Mesendoderm (in vitro differentiated cells): ENCODE results near the gene ARID3A.

Experiments
- DNase-seq: peaks from one replicate; pipeline ENCODE4 v3.0.0; 2013
- H2AK5ac ChIP-seq: 2 replicates; pipeline ENCODE4 v1.6.1; 2013; ENCODE audit warnings: low read length, inconsistent platforms
- H2BK120ac ChIP-seq: 2 replicates; pipeline ENCODE4 v1.6.1; 2013; ENCODE audit warnings: low read depth, mild to moderate bottlenecking, low read length, moderate library complexity, mixed read lengths
- H2BK15ac ChIP-seq: replicated peaks from 2 replicates; pipeline ENCODE4 v1.6.1; 2013; ENCODE audit warnings: low read depth, mild to moderate bottlenecking, moderate library complexity
- H2BK5ac ChIP-seq: 2 replicates; pipeline ENCODE4 v1.6.1; 2013; ENCODE audit warnings: low read length, inconsistent platforms
- H3K18ac ChIP-seq: 2 replicates; pipeline ENCODE4 v1.6.1; 2013; ENCODE audit warnings: mild to moderate bottlenecking, low read length, mixed read lengths
- H3K23ac ChIP-seq: one replicate; pipeline ENCODE4 v1.6.1; 2013; ENCODE audit warnings: low read length
- H3K27ac ChIP-seq: 2 replicates; pipeline ENCODE4 v1.5.1; 2013; ENCODE audit warnings: low read depth, mild to moderate bottlenecking, inconsistent platforms, low read length, moderate library complexity
- H3K27me3 ChIP-seq: 2 replicates; pipeline ENCODE4 v1.6.1; 2013; ENCODE audit warnings: low read length, control low read depth, mild to moderate bottlenecking, inconsistent platforms; ENCODE audit not compliant: insufficient read depth, poor library complexity
- H3K36me3 ChIP-seq: 2 replicates; pipeline ENCODE4 v1.6.1; 2013; ENCODE audit warnings: low read length, inconsistent platforms; ENCODE audit not compliant: control insufficient read depth, insufficient read depth
- H3K4ac ChIP-seq: one replicate; pipeline ENCODE4 v1.6.1; 2013; ENCODE audit warnings: low read depth, mild to moderate bottlenecking, low read length, moderate library complexity
- H3K4me1 ChIP-seq: 2 replicates; pipeline ENCODE4 v1.6.1; 2013; ENCODE audit warnings: low read depth, low read length, inconsistent platforms; ENCODE audit not compliant: control insufficient read depth
- H3K4me2 ChIP-seq: 2 replicates; pipeline ENCODE4 v1.6.1; 2013; ENCODE audit warnings: low read length
- H3K4me3 ChIP-seq: 2 replicates; pipeline ENCODE4 v1.5.1; 2013; ENCODE audit warnings: mild to moderate bottlenecking, low read length
- H3K56ac ChIP-seq: one replicate; pipeline ENCODE4 v1.6.1; 2013; ENCODE audit warnings: low read length
- H3K79me1 ChIP-seq: 2 replicates; pipeline ENCODE4 v1.6.1; 2013; ENCODE audit warnings: low read length, inconsistent platforms
- H3K79me2 ChIP-seq: 2 replicates; pipeline ENCODE4 v1.6.1; 2013; ENCODE audit warnings: mild to moderate bottlenecking, low read length; ENCODE audit not compliant: control insufficient read depth, insufficient read depth
- H3K9ac ChIP-seq: 2 replicates; pipeline ENCODE4 v1.6.1; 2013; ENCODE audit warnings: low read length, inconsistent platforms
- H4K5ac ChIP-seq: one replicate; pipeline ENCODE4 v1.6.1; 2013; ENCODE audit warnings: low read length
- H4K8ac ChIP-seq: one replicate; pipeline ENCODE4 v1.6.1; 2013; ENCODE audit warnings: low read depth, mild to moderate bottlenecking, control low read depth, low read length, moderate library complexity
- WGBS: extraction: QIAGEN DNeasy Blood & Tissue Kit; methylation state at CpG from one replicate; pipeline ENCODE4 v1.1.7; 2013; ENCODE audit warnings: low lambda C conversion rate, missing lambda C conversion rate; ENCODE audit not compliant: insufficient coverage; ENCODE audit errors: extremely low coverage; 5-methylcytosine and 5-hydroxymethylcytosine counted together

Gene ARID3A

DNA sequence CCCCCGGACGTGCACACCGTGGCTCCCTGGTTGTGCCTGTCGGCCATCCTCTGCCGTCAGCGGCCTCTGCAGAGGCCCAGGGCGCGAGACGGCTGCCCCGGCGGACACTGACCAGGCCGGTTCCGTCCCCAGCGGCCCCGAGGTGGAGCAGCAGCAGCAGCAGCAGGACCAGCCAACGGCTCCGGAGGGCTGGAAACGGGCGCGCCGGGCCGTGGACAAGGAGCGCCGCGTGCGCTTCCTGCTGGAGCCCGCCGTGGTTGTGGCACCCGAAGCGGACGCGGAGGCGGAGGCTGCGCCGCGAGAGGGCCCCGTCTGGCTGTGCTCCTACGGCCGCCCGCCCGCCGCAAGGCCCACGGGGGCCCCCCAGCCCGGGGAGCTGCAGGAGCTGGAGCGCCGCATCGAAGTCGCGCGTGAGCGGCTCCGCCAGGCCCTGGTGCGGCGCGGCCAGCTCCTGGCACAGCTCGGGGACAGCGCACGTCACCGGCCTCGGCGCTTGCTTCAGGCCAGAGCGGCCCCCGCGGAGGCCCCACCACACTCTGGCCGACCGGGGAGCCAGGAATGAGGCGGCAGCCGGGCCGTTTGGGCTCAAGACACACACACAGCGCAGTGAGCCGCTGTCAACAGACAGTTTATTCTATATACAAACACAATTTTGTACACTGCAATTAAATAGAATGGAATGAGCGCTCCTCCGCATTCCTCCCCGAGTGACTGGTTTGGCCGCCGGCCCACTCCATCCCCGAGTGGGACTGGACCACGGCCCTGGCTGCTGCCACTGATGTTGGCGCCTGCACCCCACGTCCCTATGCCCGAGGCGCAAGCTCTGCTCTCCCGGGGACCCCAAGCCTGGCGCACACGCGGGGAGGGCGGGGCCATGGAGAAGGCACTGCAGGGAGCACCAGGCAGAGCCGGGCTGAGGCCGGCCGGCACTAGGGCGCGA, 83.5 kb downstream of the ARID3A start:
- peaks cover 7% of the 10 kb centered on the region for H3K79me1 ChIP-seq
- no peak overlapping the region for H3K18ac ChIP-seq
- peaks cover 5% of the 10 kb centered on the region for H3K79me2 ChIP-seq
- no peak overlapping the region for H3K9ac ChIP-seq
- H3K27ac ChIP-seq: no peak overlapping the region
- H3K4me3 ChIP-seq: no peak overlapping the region
- WGBS: no CpG with 5 or more reads among the region's 92 CpGs
- H2BK5ac ChIP-seq: no peak overlapping the region
- H4K5ac ChIP-seq: no peak overlapping the region
- no peak overlapping the region for H2BK120ac ChIP-seq
- H3K27me3 ChIP-seq: no peaks in the 10 kb centered on the region
- H3K4me2 ChIP-seq: no peak overlapping the region
- no peak overlapping the region for H2AK5ac ChIP-seq
- no peak overlapping the region for H3K4ac ChIP-seq
- no peak for DNase-seq
- H3K4me1 ChIP-seq: no peaks in the 10 kb centered on the region
- no peak overlapping the region for H2BK15ac ChIP-seq
- H3K23ac ChIP-seq: no peak overlapping the region
- H3K36me3 ChIP-seq: peaks cover 2% of the 10 kb centered on the region
- no peak overlapping the region for H4K8ac ChIP-seq
- no peak overlapping the region for H3K56ac ChIP-seq

DNA sequence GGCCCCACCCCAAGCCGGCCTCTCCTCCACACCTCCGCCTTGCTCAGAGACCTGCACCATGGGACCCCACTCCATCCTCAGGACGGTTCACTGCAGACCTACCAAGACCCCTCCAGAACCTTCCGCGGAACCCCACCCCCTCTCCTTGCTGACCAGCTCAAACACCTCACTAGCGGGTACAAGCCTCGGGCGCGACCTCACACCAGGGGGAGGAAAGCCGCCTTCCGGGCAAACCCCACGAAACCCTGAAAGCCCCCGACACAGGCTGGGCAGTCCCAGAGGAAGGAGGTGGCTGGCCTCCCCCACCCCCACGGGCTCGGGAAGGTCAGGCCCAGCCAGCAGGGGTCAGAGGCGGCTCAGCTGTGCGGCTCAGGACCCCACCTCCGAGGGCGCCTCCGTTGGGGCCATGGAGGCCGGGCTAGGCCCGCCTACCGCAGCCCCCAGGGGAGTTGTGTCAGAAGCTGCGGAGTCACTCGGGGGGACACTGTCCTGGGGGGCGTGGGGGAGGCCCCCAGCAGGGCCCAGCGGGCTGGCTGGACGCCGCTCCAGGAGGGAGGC, 84.2 kb downstream of the ARID3A start:
- H2BK5ac ChIP-seq: no peak overlapping the region
- H3K9ac ChIP-seq: no peak overlapping the region
- no peak overlapping the region for H3K23ac ChIP-seq
- no peaks in the 10 kb centered on the region for H3K27me3 ChIP-seq
- H3K18ac ChIP-seq: no peak overlapping the region
- H3K56ac ChIP-seq: no peak overlapping the region
- no peak overlapping the region for H4K8ac ChIP-seq
- H3K79me2 ChIP-seq: peaks cover 12% of the 10 kb centered on the region
- DNase-seq: no peak
- no peak overlapping the region for H2BK120ac ChIP-seq
- no peaks in the 10 kb centered on the region for H3K4me1 ChIP-seq
- no peak overlapping the region for H4K5ac ChIP-seq
- no peak overlapping the region for H2AK5ac ChIP-seq
- no peak overlapping the region for H3K27ac ChIP-seq
- no peak overlapping the region for H3K4me2 ChIP-seq
- no peak overlapping the region for H2BK15ac ChIP-seq
- H3K79me1 ChIP-seq: peaks cover 10% of the 10 kb centered on the region
- no CpG with 5 or more reads among the region's 29 CpGs for WGBS
- no peak overlapping the region for H3K4me3 ChIP-seq
- peaks cover 2% of the 10 kb centered on the region for H3K36me3 ChIP-seq
- no peak overlapping the region for H3K4ac ChIP-seq

DNA sequence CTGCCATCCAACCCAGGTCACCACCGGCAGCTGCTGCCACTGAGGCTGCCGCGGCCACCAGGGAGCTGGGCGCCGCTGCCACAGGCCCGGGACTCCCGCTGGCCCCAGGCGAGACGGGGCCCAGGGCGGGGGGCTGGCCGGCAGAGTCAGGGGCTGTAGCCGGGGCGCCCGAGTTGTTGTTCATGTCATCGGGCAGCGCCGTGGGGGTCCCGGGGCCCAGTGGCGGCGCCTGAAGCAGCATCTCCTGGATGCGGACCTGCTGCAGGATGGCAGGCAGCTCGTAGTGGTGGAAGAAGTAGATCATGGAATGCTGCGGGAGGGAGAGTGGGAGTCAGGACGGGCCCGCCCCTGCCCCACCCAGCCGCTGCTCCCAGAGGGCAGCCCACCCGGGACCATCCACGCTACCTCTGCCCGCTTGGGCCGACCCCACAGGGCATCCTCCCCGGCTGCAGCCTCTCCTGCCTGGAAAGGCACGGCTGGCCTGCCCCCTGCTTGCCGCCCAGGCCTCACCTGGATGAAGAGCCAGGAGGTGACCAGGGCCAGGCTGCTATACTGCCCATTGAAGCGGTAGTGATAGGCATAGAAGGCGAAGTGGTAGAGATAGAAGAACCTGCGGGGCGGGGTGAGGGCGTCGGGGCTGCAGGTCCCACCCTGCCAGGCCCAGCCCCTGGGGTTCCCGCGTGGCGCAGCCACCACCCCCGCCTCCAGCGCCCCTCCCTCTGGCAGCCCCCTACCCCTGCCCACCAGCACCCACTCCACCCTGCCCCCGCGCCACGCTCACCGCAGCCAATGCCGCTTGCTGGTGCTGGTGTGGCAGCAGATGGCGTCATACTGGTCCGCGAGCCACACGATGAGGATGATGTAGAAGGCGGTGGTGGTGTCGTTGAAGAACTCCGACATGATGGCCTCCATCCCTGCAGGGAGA, 85.0 kb downstream of the ARID3A start:
- H3K18ac ChIP-seq: no peak overlapping the region
- H3K9ac ChIP-seq: no peak overlapping the region
- no peak overlapping the region for H4K8ac ChIP-seq
- no peak overlapping the region for H3K27ac ChIP-seq
- no peak overlapping the region for H2BK5ac ChIP-seq
- no peak overlapping the region for H2BK15ac ChIP-seq
- H3K4me2 ChIP-seq: no peak overlapping the region
- H3K36me3 ChIP-seq: peaks cover 2% of the 10 kb centered on the region
- H2BK120ac ChIP-seq: no peak overlapping the region
- no CpG with 5 or more reads among the region's 56 CpGs for WGBS
- DNase-seq: no peak
- no peak overlapping the region for H2AK5ac ChIP-seq
- H3K56ac ChIP-seq: no peak overlapping the region
- no peaks in the 10 kb centered on the region for H3K27me3 ChIP-seq
- no peak overlapping the region for H3K4me3 ChIP-seq
- H3K4me1 ChIP-seq: no peaks in the 10 kb centered on the region
- no peak overlapping the region for H3K4ac ChIP-seq
- H3K23ac ChIP-seq: no peak overlapping the region
- H3K79me1 ChIP-seq: peaks cover 17% of the 10 kb centered on the region
- no peak overlapping the region for H4K5ac ChIP-seq
- H3K79me2 ChIP-seq: peaks cover 20% of the 10 kb centered on the region

DNA sequence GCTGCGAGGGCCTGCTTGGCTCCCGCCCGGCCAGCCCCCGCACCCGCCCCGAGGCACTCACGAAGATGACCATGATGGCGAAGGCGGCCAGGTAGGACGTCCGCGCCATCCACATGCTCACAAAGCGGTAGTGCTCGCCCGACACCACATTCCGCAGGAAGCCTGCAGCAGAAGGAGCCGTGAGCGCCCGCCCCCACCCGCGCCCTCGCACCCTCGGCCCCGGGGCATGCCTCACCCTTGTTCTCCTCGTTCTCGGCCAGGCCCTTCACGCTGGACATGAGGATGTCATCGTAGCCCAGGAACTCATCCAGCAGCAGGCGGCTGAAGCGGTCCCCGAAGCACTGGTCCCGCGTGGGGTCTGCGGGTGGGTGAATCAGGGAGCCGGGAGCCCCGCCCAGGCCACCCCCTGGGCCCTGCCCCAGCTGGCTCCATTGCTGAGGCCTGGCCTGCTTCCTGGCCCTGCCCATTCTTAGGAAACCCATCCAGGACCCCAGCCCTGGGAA, 86.0 kb downstream of the ARID3A start:
- no peak overlapping the region for H4K8ac ChIP-seq
- no peak for DNase-seq
- H2BK5ac ChIP-seq: no peak overlapping the region
- no peak overlapping the region for H3K27ac ChIP-seq
- H3K4me1 ChIP-seq: peaks cover 4% of the 10 kb centered on the region
- H3K23ac ChIP-seq: no peak overlapping the region
- H2BK120ac ChIP-seq: no peak overlapping the region
- no peak overlapping the region for H3K4me2 ChIP-seq
- no peak overlapping the region for H3K4me3 ChIP-seq
- no peak overlapping the region for H2AK5ac ChIP-seq
- H3K36me3 ChIP-seq: peaks cover 2% of the 10 kb centered on the region
- H3K79me2 ChIP-seq: peaks cover 29% of the 10 kb centered on the region
- no peaks in the 10 kb centered on the region for H3K27me3 ChIP-seq
- H3K9ac ChIP-seq: no peak overlapping the region
- no peak overlapping the region for H3K18ac ChIP-seq
- no peak overlapping the region for H3K56ac ChIP-seq
- no CpG with 5 or more reads among the region's 36 CpGs for WGBS
- no peak overlapping the region for H2BK15ac ChIP-seq
- H4K5ac ChIP-seq: no peak overlapping the region
- peaks cover 25% of the 10 kb centered on the region for H3K79me1 ChIP-seq
- H3K4ac ChIP-seq: no peak overlapping the region

DNA sequence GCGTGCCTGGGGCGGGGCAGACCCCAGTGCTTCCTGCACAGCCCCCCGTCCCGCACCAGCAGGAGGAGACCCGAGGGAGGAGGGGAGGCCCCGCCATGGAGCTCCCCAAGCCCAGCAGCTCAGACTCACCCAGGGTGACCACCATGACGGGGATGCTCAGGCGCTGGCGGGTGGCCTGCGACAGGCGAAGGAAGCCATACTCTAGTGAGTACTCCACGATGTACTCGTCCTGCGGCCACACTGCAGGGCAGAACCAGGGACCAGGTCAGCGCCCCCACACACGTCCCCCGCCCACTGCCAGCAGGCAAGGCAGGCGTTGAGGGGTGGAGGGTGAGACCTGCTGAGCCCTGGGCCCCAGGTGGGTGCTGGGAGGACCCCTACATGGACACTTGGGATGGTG, 86.5 kb downstream of the ARID3A start:
- Histone ChIP-seq H2BK120ac (no peak overlapping the region), H3K4ac (no peak overlapping the region), H3K9ac (no peak overlapping the region), H2BK15ac (no peak overlapping the region), H3K4me1 (peaks cover 4% of the 10 kb centered on the region), H3K56ac (no peak overlapping the region), H4K8ac (no peak overlapping the region), H3K18ac (no peak overlapping the region), H3K4me3 (no peak overlapping the region), H3K4me2 (no peak overlapping the region), H2BK5ac (no peak overlapping the region), H3K27ac (no peak overlapping the region), H3K36me3 (peaks cover 2% of the 10 kb centered on the region), H4K5ac (no peak overlapping the region), H3K27me3 (no peaks in the 10 kb centered on the region), H2AK5ac (no peak overlapping the region), H3K79me2 (peaks cover 34% of the 10 kb centered on the region), H3K79me1 (peaks cover 27% of the 10 kb centered on the region), H3K23ac (no peak overlapping the region)
- no CpG with 5 or more reads among the region's 18 CpGs for WGBS
- no peak for DNase-seq
